HepG2 (cell line): Measurements from ENCODE around the gene VAC14. TPM values are rescaled to one million over a fixed set of nuclear protein-coding genes. Genes with fewer than 3 reads are reported as not detected.

ENCODE experiments used
- HNRNPH1 ChIP-seq: fragments of 200-400 bp; formaldehyde crosslinking; optimal IDR thresholded peaks from 2 replicates; pipeline ENCODE3; 2017; ENCODE audit warnings: mild to moderate bottlenecking, low read depth, low read length
- MAFG ChIP-seq: sonication (generic); formaldehyde crosslinking; IDR thresholded peaks from 2 replicates; pipeline ENCODE4 v1.5.1; 2020; ENCODE audit warnings: mild to moderate bottlenecking, missing genetic modification reagents
- MED1 ChIP-seq: sonication (generic); formaldehyde crosslinking; IDR thresholded peaks from 2 replicates; pipeline ENCODE4 v1.4.0; 2020; ENCODE audit warnings: missing genetic modification reagents
- PCBP1 ChIP-seq: fragments of 200-400 bp; formaldehyde crosslinking; IDR thresholded peaks from 2 replicates; pipeline ENCODE4 v1.6.1; 2017; ENCODE audit warnings: mild to moderate bottlenecking, low read depth, low read length, borderline replicate concordance
- SCMH1 ChIP-seq: sonication (generic); formaldehyde crosslinking; IDR thresholded peaks from 2 replicates; pipeline ENCODE4 v1.9.0; 2021; ENCODE audit warnings: missing genetic modification reagents, mild to moderate bottlenecking, borderline replicate concordance
- SUZ12 ChIP-seq: fragments of 150-350 bp; IDR thresholded peaks from 2 replicates; pipeline ENCODE4 v1.6.1; 2014; ENCODE audit warnings: low read depth, low read length
- ZNF256 ChIP-seq: sonication (generic); formaldehyde crosslinking; conservative IDR thresholded peaks from 2 replicates; pipeline ENCODE4 v1.4.0; 2020; ENCODE audit warnings: missing genetic modification reagents
- ZNF768 ChIP-seq: sonication (generic); formaldehyde crosslinking; IDR thresholded peaks from 2 replicates; pipeline ENCODE4 v1.4.0; 2020; ENCODE audit warnings: missing genetic modification reagents
- polyA plus RNA-seq, 8 experiments: library from polyadenylated mRNA; depleted of rRNA in 3 of 8; stranded (reverse) in 7 of 8; unstranded in 1 of 8; fragments of >200 nt; fragmentation: Illumina TruSeq in 4 of 8; extraction: Trizol in 4 of 8; gene quantifications; 2 replicates each; pipeline versions ENCODE4 v1.2.1 to v1.2.3, GENCODE V29; 2011 to 2016; ENCODE audit warnings: low read depth in 4 of 8, missing spikeins in 1 of 8, mixed read lengths in 1 of 8; ENCODE audit not compliant: insufficient read depth in 1 of 8
- total RNA-seq, 5 experiments: library from RNA; depleted of rRNA; stranded (reverse); fragments of >200 nt; fragmentation: Illumina TruSeq; extraction: Trizol; gene quantifications; 2 replicates each; pipeline ENCODE4 v1.2.3, GENCODE V29; 2016; ENCODE audit warnings: low read depth in 1 of 5
- TF ChIP-seq, protein P1 (sequence below): sonication (generic); formaldehyde crosslinking; IDR thresholded peaks from 2 replicates; pipeline ENCODE4 v1.4.0; 2020; ENCODE audit warnings: mild to moderate bottlenecking, missing genetic modification reagents
- TF ChIP-seq, protein P2 (sequence below): sonication (generic); formaldehyde crosslinking; IDR thresholded peaks from 2 replicates; pipeline ENCODE4 v1.5.1; 2020; ENCODE audit warnings: mild to moderate bottlenecking, missing genetic modification reagents, moderate library complexity
- TF ChIP-seq, protein P3 (sequence below): sonication (generic); formaldehyde crosslinking; IDR thresholded peaks from 2 replicates; pipeline ENCODE4 v1.9.0; 2022; ENCODE audit warnings: missing genetic modification reagents, mild to moderate bottlenecking, borderline replicate concordance
- TF ChIP-seq, protein P4 (sequence below): IDR thresholded peaks from 2 replicates; pipeline ENCODE4 v1.6.1; 2016; ENCODE audit warnings: mild to moderate bottlenecking

VAC14 gene
- total and polyA plus RNA-seq, 2 of the 13 experiments (the other 11 are each of a cell fraction or from before 2014, with no cell fraction given), result 23.5 to 24.6 TPM

DNA sequence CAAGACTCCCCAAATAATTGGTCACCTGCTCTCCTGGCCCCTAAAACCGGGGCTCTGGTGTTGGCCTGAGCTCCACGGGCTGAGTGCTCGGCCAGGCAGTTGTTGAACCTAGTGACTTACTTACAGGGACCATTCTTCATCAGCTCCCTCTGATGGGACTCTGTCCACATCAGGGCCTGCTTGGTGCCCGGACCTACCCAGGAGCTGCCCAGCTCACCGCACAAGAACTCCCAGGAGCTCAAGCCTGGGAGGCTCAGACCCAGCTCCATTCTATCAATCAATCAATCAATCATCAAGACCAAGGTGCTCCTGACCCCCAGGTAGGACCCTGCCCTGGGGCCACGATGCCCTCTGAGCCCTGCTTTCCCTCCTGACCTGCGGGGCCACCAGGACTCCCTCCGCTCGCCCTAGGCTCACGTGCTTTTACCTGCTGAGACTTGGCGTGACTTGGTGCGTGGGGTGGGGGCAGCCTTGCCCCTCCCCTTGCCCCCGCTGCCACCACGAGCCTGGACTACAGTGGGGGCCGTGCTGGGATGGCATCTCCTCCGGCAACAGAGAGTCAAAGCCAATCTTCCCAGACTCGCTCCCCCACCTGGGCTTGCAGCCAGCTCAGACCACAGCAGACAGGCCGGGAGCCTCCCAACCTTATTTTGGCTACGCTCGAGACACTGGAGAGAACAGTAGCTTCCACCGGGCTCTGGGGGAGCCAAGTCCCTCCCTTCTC, 138.9 kb downstream of the VAC14 start (continued):
- TF ChIP-seq, protein P1, sequence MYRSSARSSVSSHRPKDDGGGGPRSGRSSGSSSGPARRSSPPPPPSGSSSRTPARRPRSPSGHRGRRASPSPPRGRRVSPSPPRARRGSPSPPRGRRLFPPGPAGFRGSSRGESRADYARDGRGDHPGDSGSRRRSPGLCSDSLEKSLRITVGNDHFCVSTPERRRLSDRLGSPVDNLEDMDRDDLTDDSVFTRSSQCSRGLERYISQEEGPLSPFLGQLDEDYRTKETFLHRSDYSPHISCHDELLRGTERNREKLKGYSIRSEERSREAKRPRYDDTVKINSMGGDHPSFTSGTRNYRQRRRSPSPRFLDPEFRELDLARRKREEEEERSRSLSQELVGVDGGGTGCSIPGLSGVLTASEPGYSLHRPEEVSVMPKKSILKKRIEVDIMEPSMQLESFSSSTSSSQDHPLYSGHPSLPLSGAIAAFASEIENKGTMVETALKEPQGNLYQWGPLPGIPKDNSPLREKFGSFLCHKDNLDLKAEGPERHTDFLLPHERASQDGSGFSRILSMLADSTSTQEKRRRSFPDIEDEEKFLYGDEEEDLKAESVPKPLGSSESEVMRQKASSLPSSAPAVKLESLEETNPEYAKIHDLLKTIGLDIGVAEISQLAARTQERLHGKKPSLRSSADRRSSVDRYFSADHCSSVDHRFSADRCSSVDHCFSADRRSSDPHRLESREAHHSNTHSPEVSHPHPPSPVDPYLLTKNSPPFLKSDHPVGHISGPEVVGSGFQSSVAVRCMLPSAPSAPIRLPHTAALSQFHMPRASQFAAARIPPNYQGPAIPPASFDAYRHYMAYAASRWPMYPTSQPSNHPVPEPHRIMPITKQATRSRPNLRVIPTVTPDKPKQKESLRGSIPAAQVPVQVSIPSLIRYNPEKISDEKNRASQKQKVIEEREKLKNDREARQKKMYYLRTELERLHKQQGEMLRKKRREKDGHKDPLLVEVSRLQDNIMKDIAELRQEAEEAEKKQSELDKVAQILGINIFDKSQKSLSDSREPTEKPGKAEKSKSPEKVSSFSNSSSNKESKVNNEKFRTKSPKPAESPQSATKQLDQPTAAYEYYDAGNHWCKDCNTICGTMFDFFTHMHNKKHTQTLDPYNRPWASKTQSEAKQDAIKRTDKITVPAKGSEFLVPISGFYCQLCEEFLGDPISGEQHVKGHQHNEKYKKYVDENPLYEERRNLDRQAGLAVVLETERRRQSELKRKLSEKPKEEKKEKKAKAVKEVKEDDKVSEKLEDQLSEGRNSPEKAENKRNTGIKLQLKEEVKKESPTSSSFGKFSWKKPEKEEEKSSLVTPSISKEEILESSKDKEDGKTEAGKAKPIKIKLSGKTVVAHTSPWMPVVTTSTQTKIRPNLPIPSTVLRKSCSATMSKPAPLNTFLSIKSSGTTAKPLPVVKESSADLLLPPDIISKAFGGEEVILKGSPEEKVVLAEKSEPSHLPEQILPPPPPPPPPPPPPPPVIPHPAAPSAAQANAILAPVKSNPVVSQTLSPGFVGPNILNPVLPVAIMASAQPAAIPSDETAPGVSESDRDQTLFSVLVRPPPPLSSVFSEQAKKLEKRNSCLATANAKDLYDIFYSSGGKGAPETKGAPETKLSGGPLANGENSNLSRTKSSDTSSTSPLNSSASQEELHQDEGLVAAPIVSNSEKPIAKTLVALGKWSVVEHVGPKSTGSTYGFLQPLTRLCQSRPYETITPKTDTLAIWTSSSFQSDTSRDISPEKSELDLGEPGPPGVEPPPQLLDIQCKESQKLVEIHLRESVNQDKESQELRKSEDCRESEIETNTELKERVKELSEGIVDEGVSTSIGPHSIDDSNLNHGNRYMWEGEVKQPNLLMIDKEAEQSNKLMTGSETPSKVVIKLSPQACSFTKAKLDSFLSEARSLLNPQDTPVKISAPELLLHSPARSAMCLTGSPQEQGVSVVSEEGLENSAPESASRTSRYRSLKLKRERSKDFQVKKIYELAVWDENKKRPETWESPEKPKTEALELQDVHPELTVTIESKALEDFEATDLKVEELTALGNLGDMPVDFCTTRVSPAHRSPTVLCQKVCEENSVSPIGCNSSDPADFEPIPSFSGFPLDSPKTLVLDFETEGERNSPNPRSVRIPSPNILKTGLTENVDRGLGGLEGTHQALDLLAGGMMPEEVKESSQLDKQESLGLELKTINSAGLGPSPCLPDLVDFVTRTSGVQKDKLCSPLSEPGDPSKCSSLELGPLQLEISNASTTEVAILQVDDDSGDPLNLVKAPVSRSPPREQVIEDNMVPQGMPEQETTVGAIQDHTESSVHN (CRISPR knock-in tag), result peak; percentile 93
- TF ChIP-seq, protein P2, sequence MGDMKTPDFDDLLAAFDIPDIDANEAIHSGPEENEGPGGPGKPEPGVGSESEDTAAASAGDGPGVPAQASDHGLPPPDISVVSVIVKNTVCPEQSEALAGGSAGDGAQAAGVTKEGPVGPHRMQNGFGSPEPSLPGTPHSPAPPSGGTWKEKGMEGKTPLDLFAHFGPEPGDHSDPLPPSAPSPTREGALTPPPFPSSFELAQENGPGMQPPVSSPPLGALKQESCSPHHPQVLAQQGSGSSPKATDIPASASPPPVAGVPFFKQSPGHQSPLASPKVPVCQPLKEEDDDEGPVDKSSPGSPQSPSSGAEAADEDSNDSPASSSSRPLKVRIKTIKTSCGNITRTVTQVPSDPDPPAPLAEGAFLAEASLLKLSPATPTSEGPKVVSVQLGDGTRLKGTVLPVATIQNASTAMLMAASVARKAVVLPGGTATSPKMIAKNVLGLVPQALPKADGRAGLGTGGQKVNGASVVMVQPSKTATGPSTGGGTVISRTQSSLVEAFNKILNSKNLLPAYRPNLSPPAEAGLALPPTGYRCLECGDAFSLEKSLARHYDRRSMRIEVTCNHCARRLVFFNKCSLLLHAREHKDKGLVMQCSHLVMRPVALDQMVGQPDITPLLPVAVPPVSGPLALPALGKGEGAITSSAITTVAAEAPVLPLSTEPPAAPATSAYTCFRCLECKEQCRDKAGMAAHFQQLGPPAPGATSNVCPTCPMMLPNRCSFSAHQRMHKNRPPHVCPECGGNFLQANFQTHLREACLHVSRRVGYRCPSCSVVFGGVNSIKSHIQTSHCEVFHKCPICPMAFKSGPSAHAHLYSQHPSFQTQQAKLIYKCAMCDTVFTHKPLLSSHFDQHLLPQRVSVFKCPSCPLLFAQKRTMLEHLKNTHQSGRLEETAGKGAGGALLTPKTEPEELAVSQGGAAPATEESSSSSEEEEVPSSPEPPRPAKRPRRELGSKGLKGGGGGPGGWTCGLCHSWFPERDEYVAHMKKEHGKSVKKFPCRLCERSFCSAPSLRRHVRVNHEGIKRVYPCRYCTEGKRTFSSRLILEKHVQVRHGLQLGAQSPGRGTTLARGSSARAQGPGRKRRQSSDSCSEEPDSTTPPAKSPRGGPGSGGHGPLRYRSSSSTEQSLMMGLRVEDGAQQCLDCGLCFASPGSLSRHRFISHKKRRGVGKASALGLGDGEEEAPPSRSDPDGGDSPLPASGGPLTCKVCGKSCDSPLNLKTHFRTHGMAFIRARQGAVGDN (CRISPR knock-in tag), result peak; percentile 61
- TF ChIP-seq MED1 (CRISPR knock-in tag) (no peak), SUZ12 (no peak), ZNF768 (CRISPR knock-in tag) (peak; percentile 33; the same call in 1 of the 2 replicates), ZNF256 (CRISPR knock-in tag) (0 out of 2 replicates have a peak, but pooled peaks have one; percentile 8), SCMH1 (CRISPR knock-in tag) (no peak), MAFG (CRISPR knock-in tag) (no peak), HNRNPH1 (peak; percentile 49), PCBP1 (0 out of 2 replicates have a peak, but pooled peaks have one; percentile 11)
- TF ChIP-seq, protein P3, sequence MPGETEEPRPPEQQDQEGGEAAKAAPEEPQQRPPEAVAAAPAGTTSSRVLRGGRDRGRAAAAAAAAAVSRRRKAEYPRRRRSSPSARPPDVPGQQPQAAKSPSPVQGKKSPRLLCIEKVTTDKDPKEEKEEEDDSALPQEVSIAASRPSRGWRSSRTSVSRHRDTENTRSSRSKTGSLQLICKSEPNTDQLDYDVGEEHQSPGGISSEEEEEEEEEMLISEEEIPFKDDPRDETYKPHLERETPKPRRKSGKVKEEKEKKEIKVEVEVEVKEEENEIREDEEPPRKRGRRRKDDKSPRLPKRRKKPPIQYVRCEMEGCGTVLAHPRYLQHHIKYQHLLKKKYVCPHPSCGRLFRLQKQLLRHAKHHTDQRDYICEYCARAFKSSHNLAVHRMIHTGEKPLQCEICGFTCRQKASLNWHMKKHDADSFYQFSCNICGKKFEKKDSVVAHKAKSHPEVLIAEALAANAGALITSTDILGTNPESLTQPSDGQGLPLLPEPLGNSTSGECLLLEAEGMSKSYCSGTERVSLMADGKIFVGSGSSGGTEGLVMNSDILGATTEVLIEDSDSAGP (CRISPR knock-in tag), result peak; percentile 61; the same call in 1 of the 2 replicates
- TF ChIP-seq, protein P4, sequence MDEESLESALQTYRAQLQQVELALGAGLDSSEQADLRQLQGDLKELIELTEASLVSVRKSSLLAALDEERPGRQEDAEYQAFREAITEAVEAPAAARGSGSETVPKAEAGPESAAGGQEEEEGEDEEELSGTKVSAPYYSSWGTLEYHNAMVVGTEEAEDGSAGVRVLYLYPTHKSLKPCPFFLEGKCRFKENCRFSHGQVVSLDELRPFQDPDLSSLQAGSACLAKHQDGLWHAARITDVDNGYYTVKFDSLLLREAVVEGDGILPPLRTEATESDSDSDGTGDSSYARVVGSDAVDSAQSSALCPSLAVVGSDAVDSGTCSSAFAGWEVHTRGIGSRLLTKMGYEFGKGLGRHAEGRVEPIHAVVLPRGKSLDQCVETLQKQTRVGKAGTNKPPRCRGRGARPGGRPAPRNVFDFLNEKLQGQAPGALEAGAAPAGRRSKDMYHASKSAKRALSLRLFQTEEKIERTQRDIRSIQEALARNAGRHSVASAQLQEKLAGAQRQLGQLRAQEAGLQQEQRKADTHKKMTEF, result peak; percentile 42; the same call in 1 of the 2 replicates
